ENCODE results near the gene ARPC2. TPM values are rescaled to one million over a fixed set of nuclear protein-coding genes. Genes with fewer than 3 reads are reported as not detected.

The ARPC2 gene
- total RNA-seq, 3 donors from 2014 or later (not counting 1 experiment from before 2014, with no cell fraction given), result 824 to 880 (median 830) TPM

DNA sequence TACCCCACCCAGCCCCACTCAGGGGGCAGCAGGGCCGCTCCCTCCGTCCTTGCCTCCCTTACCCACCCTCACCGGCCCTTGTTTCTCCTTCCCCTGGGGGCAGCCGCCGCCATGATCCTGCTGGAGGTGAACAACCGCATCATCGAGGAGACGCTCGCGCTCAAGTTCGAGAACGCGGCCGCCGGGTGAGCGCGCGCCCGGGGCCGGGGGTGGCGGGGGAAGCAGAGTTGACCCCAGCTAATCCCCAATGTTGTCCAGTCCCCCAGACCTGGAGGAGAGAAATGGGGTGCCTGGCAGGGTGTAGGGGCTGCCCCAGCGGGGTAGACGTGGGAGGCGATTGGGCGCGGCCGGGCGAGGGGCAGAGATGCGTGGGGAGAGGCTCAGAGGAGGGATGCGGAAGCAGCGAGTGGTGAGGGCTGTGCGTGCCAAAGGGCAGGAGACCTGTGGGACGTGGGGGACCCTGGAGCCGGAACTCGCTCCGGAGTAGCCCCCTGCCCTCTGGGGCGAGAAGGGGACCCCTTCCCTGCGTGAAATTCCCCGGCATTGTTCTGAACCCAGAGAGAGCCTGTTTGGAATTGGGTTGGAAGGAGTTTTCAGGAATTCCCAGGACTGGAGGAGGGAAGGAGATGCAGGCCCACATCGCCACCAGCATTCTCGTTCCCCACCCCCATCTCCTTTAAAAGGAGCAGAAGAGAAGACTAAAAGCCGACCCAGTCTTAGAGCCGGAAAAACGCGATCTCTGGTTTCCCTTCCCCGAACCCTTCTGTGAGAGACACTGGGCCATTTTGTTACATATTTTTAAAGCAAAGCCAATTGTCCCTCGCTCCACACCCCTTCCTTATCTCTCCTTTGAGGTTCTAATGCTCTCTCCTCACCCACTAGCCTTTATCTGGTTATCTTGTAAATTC is 625 bp downstream of the ARPC2 start:
- Mint-ChIP-seq H3K27ac (peak overlapping the region; percentile 98 to 99), H3K4me1 (peaks cover 54 to 56% of the 10 kb centered on the region in 2 donors), H3K4me3 (peak overlapping the region; percentile 96), H3K9me3 (no peaks in the 10 kb centered on the region), H3K27me3 (ENCODE audit: low read depth in 2 of 2) (no peaks in the 10 kb centered on the region), H3K36me3 (peaks cover 11% of the 10 kb centered on the region)
- Histone ChIP-seq H3K9me3 (ENCODE audit: control insufficient read depth, insufficient read depth, low read length) (no peaks in the 10 kb centered on the region), H3K4me3 (ENCODE audit: low read length) (peak overlapping the region; percentile 100), H3K36me3 (ENCODE audit: control insufficient read depth, insufficient read depth, low read length) (peaks cover 13% of the 10 kb centered on the region), H3K4me1 (ENCODE audit: control insufficient read depth, insufficient read depth, low read length) (peaks cover 39% of the 10 kb centered on the region), H3K27me3 (ENCODE audit: control insufficient read depth, insufficient read depth, low read length) (no peaks in the 10 kb centered on the region), H3K27ac (ENCODE audit: low read length) (peak overlapping the region; percentile 100)
- DNase-seq (peak; percentile 62 to 78), ATAC-seq (peak; percentile 49 to 77 (median 57))
- intact Hi-C loops (cut with micrococcal nuclease), result loop anchor here (1.0 to 5.0 kb wide), 4 partner anchors 12 to 680 kb away; partner anchors contain the start of genes CTDSP1 and CXCR2
- WGBS (ENCODE audit: insufficient coverage), result under 1% methylated on average over 46 of the region's 47 CpGs
- TF ChIP-seq, protein P1, sequence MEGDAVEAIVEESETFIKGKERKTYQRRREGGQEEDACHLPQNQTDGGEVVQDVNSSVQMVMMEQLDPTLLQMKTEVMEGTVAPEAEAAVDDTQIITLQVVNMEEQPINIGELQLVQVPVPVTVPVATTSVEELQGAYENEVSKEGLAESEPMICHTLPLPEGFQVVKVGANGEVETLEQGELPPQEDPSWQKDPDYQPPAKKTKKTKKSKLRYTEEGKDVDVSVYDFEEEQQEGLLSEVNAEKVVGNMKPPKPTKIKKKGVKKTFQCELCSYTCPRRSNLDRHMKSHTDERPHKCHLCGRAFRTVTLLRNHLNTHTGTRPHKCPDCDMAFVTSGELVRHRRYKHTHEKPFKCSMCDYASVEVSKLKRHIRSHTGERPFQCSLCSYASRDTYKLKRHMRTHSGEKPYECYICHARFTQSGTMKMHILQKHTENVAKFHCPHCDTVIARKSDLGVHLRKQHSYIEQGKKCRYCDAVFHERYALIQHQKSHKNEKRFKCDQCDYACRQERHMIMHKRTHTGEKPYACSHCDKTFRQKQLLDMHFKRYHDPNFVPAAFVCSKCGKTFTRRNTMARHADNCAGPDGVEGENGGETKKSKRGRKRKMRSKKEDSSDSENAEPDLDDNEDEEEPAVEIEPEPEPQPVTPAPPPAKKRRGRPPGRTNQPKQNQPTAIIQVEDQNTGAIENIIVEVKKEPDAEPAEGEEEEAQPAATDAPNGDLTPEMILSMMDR (IDR thresholded peaks at IDR 0.05), result no peak

- Mint-ChIP-seq H3K4me1 (peaks cover 63 to 65% of the 10 kb centered on the region in 2 donors), H3K36me3 (peaks cover 11% of the 10 kb centered on the region), H3K27me3 (ENCODE audit: low read depth in 2 of 2) (no peaks in the 10 kb centered on the region), H3K27ac (peak overlapping the region; percentile 98 to 99), H3K9me3 (no peaks in the 10 kb centered on the region), H3K4me3 (peak overlapping the region; percentile 96)
- intact Hi-C loops (cut with micrococcal nuclease), result loop anchor here (5.0 kb wide), 3 partner anchors 91 to 679 kb away; partner anchors contain the start of genes CTDSP1 and CXCR2
- no peaks in the 10 kb centered on the region for H3K27me3 ChIP-seq (ENCODE audit: control insufficient read depth, insufficient read depth, low read length)
- peaks cover 15% of the 10 kb centered on the region for H3K36me3 ChIP-seq (ENCODE audit: control insufficient read depth, insufficient read depth, low read length)
- H3K4me1 ChIP-seq (ENCODE audit: control insufficient read depth, insufficient read depth, low read length), result peaks cover 44% of the 10 kb centered on the region
- peak overlapping the region; percentile 100 for H3K27ac ChIP-seq (ENCODE audit: low read length)
- WGBS (ENCODE audit: insufficient coverage), result 0% methylated on average over 4 of the region's 4 CpGs
- H3K9me3 ChIP-seq (ENCODE audit: control insufficient read depth, insufficient read depth, low read length), result no peaks in the 10 kb centered on the region
- ATAC-seq (no peak), DNase-seq (peak in 1 of 2 donors; percentile 57)
- peak overlapping the region; percentile 100 for H3K4me3 ChIP-seq (ENCODE audit: low read length)
- TF ChIP-seq, protein P1 (IDR thresholded peaks at IDR 0.05), result no peak
Measured at GRCh38 chr2:218218268-218219185, 1.5 kb downstream of the ARPC2 start.

- no peaks in the 10 kb centered on the region for H3K27me3 ChIP-seq (ENCODE audit: control insufficient read depth, insufficient read depth, low read length)
- whole genome bisulfite sequencing (ENCODE audit: insufficient coverage), result 29% methylated on average over 2 of the region's 2 CpGs
- H3K36me3 Mint-ChIP-seq, result peaks cover 16% of the 10 kb centered on the region
- TF ChIP-seq, protein P1 (IDR thresholded peaks at IDR 0.05), result no peak
- peak overlapping the region; percentile 98 to 99 for H3K27ac Mint-ChIP-seq
- H3K4me3 Mint-ChIP-seq, result peak overlapping the region; percentile 96
- peaks cover 50% of the 10 kb centered on the region for H3K4me1 ChIP-seq (ENCODE audit: control insufficient read depth, insufficient read depth, low read length)
- intact Hi-C loops (cut with micrococcal nuclease), result loop anchor here (5.0 kb wide), 4 partner anchors 37 to 677 kb away; partner anchors contain the start of genes CTDSP1 and CXCR2
- H3K27ac ChIP-seq (ENCODE audit: low read length), result peak overlapping the region; percentile 100
- peak in 1 of 2 donors; percentile 34 for DNase-seq
- H3K9me3 ChIP-seq (ENCODE audit: control insufficient read depth, insufficient read depth, low read length), result no peaks in the 10 kb centered on the region
- no peak for ATAC-seq
- H3K4me3 ChIP-seq (ENCODE audit: low read length), result peak overlapping the region; percentile 100
- peaks cover 28% of the 10 kb centered on the region for H3K36me3 ChIP-seq (ENCODE audit: control insufficient read depth, insufficient read depth, low read length)
- peaks cover 78 to 79% of the 10 kb centered on the region in 2 donors for H3K4me1 Mint-ChIP-seq
- H3K27me3 Mint-ChIP-seq (ENCODE audit: low read depth in 2 of 2), result no peaks in the 10 kb centered on the region
- no peaks in the 10 kb centered on the region for H3K9me3 Mint-ChIP-seq
Measured at GRCh38 chr2:218219934-218220333, 2.9 kb downstream of the ARPC2 start.
